GM06990 (cell line): Measurements from ENCODE around the gene SPATA22.

Experiments used
- DNase-seq: peaks from one replicate; pipeline ENCODE4 v3.0.0-alpha.2; 2011; ENCODE audit not compliant: insufficient read length; ENCODE audit errors: extremely low read depth
- H3K27me3 ChIP-seq: replicated peaks from 2 replicates; pipeline ENCODE4 v1.6.0; 2011; ENCODE audit warnings: low read length; ENCODE audit not compliant: control insufficient read depth, insufficient read depth
- H3K36me3 ChIP-seq: 2 replicates; pipeline ENCODE4 v1.5.1; 2011; ENCODE audit warnings: low read length; ENCODE audit not compliant: control insufficient read depth, insufficient read depth
- H3K4me3 ChIP-seq: replicated peaks from 2 replicates; pipeline ENCODE4 v1.5.1; 2011; ENCODE audit warnings: low read depth, mild to moderate bottlenecking, control low read depth, low read length
- CTCF ChIP-seq: IDR thresholded peaks from 2 replicates; pipeline ENCODE4 v1.5.1; 2011; ENCODE audit warnings: low read length, control low read depth, mild to moderate bottlenecking, inconsistent platforms; ENCODE audit not compliant: insufficient read depth, poor library complexity, severe bottlenecking

Gene SPATA22

GRCh38 chr17:3511852-3512504 is 40.4 kb upstream of the SPATA22 start:
- TF ChIP-seq CTCF = no peak
- peaks cover 1% of the 10 kb centered on the region for H3K36me3 ChIP-seq
- H3K27me3 ChIP-seq = no peaks in the 10 kb centered on the region

GRCh38 chr17:3510090-3510489 is 38.5 kb upstream of the SPATA22 start:
- H3K27me3 ChIP-seq = no peaks in the 10 kb centered on the region
- TF ChIP-seq CTCF = no peak
- H3K36me3 ChIP-seq = peaks cover 1% of the 10 kb centered on the region
- DNase-seq = no peak
- no peak overlapping the region for H3K4me3 ChIP-seq

More at GRCh38 chr17:3511852-3512504, 40.4 kb upstream of the SPATA22 start:
- DNase-seq = no peak
- H3K4me3 ChIP-seq = no peak overlapping the region

- Histone ChIP-seq H3K36me3 (peaks cover 1% of the 10 kb centered on the region), H3K4me3 (no peak overlapping the region), H3K27me3 (no peaks in the 10 kb centered on the region)
- TF ChIP-seq CTCF = no peak
- no peak for DNase-seq
These were observed 36.2 kb upstream of the SPATA22 start for GRCh38 chr17:3507869-3508268.

- no peak overlapping the region for H3K4me3 ChIP-seq
- H3K36me3 ChIP-seq = no peaks in the 10 kb centered on the region
- no peak for DNase-seq
- TF ChIP-seq CTCF = no peak
- H3K27me3 ChIP-seq = no peaks in the 10 kb centered on the region
These were observed 35.5 kb upstream of the SPATA22 start for GRCh38 chr17:3507071-3507470.

- no peak overlapping the region for H3K4me3 ChIP-seq
- no peak for TF ChIP-seq CTCF
- no peak for DNase-seq
- no peaks in the 10 kb centered on the region for H3K36me3 ChIP-seq
- H3K27me3 ChIP-seq = no peaks in the 10 kb centered on the region
These were observed 34.4 kb upstream of the SPATA22 start for GRCh38 chr17:3506054-3506453.

GRCh38 chr17:3505008-3505407 is 33.4 kb upstream of the SPATA22 start:
- H3K4me3 ChIP-seq = no peak overlapping the region
- no peak for TF ChIP-seq CTCF
- no peak for DNase-seq
- no peaks in the 10 kb centered on the region for H3K27me3 ChIP-seq
- H3K36me3 ChIP-seq = no peaks in the 10 kb centered on the region
